Smooth muscle cell of the brain vasculature (primary cell): ENCODE measurements around the gene TLE3.

ENCODE experiments used
- DNase-seq: peaks from one replicate; pipeline ENCODE4 v3.0.0-alpha.2; 2012; ENCODE audit warnings: low read depth, low spot score

TLE3 gene

GRCh38 chr15:70031261-70031660, 66.5 kb downstream of the TLE3 start:
- no peak for DNase-seq

GRCh38 chr15:70030851-70031250, 66.9 kb downstream of the TLE3 start:
- no peak for DNase-seq

GRCh38 chr15:70029297-70029701, 68.4 kb downstream of the TLE3 start:
- DNase-seq, result no peak

- DNase-seq, result no peak
These were observed 70.2 kb downstream of the TLE3 start for GRCh38 chr15:70027518-70027917.

GRCh38 chr15:70026991-70027390, 70.7 kb downstream of the TLE3 start:
- no peak for DNase-seq

GRCh38 chr15:70025413-70026296, 72.1 kb downstream of the TLE3 start:
- DNase-seq, result no peak

- no peak for DNase-seq
These were observed 73.2 kb downstream of the TLE3 start for GRCh38 chr15:70024521-70024920.

GRCh38 chr15:70023769-70024491, 73.8 kb downstream of the TLE3 start:
- no peak for DNase-seq

GRCh38 chr15:70023064-70023768, 74.5 kb downstream of the TLE3 start:
- DNase-seq, result no peak

- no peak for DNase-seq
These were observed 77.5 kb downstream of the TLE3 start for GRCh38 chr15:70020229-70020628.

- no peak for DNase-seq
These were observed 78.8 kb downstream of the TLE3 start for GRCh38 chr15:70018646-70019600.

- DNase-seq, result no peak
These were observed 79.9 kb downstream of the TLE3 start for GRCh38 chr15:70017801-70018200.

GRCh38 chr15:70017025-70017424, 80.7 kb downstream of the TLE3 start:
- no peak for DNase-seq

- DNase-seq, result no peak
These were observed 81.2 kb downstream of the TLE3 start for GRCh38 chr15:70016511-70016994.

GRCh38 chr15:70014860-70015490, 82.7 kb downstream of the TLE3 start:
- no peak for DNase-seq

- DNase-seq, result no peak
These were observed 83.4 kb downstream of the TLE3 start for GRCh38 chr15:70014331-70014730.

- DNase-seq, result no peak
These were observed 83.9 kb downstream of the TLE3 start for GRCh38 chr15:70013656-70014313.

GRCh38 chr15:70012895-70013294, 84.8 kb downstream of the TLE3 start:
- DNase-seq, result no peak

GRCh38 chr15:70008697-70009290, 88.9 kb downstream of the TLE3 start:
- DNase-seq, result no peak
